ENCODE results near the gene RPL31.

The RPL31 gene

GRCh38 chr2:100971221-100971620, 30.9 kb upstream of the RPL31 start:
- TF ChIP-seq CSDC2 (CRISPR knock-in tag; IDR thresholded peaks at IDR 0.05): no peak
- no peak for TF ChIP-seq CREB5 (CRISPR knock-in tag; IDR thresholded peaks at IDR 0.05; ENCODE audit: low read depth)
- TF ChIP-seq GLIS3 (CRISPR knock-in tag; IDR thresholded peaks at IDR 0.05): no peak
- TF ChIP-seq RARB (CRISPR knock-in tag; IDR thresholded peaks at IDR 0.05): no peak
- TF ChIP-seq BACH2 (CRISPR knock-in tag; IDR thresholded peaks at IDR 0.05; ENCODE audit: borderline replicate concordance): no peak
- no peak for TF ChIP-seq SNAI2 (CRISPR knock-in tag; IDR thresholded peaks at IDR 0.05)
- TF ChIP-seq TSHZ2 (CRISPR knock-in tag; IDR thresholded peaks at IDR 0.05): no peak
- TF ChIP-seq PATZ1 (CRISPR knock-in tag; IDR thresholded peaks at IDR 0.05; ENCODE audit: borderline replicate concordance): no peak
- no peak for TF ChIP-seq OSR1 (CRISPR knock-in tag; IDR thresholded peaks at IDR 0.05)
- no peak for TF ChIP-seq CSRNP3 (CRISPR knock-in tag; IDR thresholded peaks at IDR 0.05)
- TF ChIP-seq ESRRG (CRISPR knock-in tag; IDR thresholded peaks at IDR 0.05): no peak
- no peak for TF ChIP-seq ZFP3 (CRISPR knock-in tag; IDR thresholded peaks at IDR 0.05)
- no peak for TF ChIP-seq ZFP30 (CRISPR knock-in tag; IDR thresholded peaks at IDR 0.05)
- TF ChIP-seq ZNF8 (CRISPR knock-in tag; IDR thresholded peaks at IDR 0.05): no peak
- TF ChIP-seq TOX (CRISPR knock-in tag; IDR thresholded peaks at IDR 0.05; ENCODE audit: borderline replicate concordance): no peak
- no peak for TF ChIP-seq TCF4 (CRISPR knock-in tag; IDR thresholded peaks at IDR 0.05; ENCODE audit: borderline replicate concordance)
- TF ChIP-seq POU6F1 (CRISPR knock-in tag; IDR thresholded peaks at IDR 0.05; ENCODE audit: borderline replicate concordance, low read depth): no peak
- TF ChIP-seq ZNF70 (CRISPR knock-in tag; IDR thresholded peaks at IDR 0.05): no peak
- no peak for TF ChIP-seq ZNF565 (CRISPR knock-in tag; conservative IDR thresholded peaks at IDR 0.05; ENCODE audit: low read depth)
- ATAC-seq: no peak

GRCh38 chr2:100972452-100972851, 29.6 kb upstream of the RPL31 start:
- TF ChIP-seq PPARA (CRISPR knock-in tag; IDR thresholded peaks at IDR 0.05; ENCODE audit: borderline replicate concordance) (no peak), POU6F1 (CRISPR knock-in tag; IDR thresholded peaks at IDR 0.05; ENCODE audit: borderline replicate concordance, low read depth) (no peak), ARNTL (CRISPR knock-in tag; IDR thresholded peaks at IDR 0.05; ENCODE audit: borderline replicate concordance, low read depth) (no peak), ZNF565 (CRISPR knock-in tag; conservative IDR thresholded peaks at IDR 0.05; ENCODE audit: low read depth) (no peak), SNAI2 (CRISPR knock-in tag; IDR thresholded peaks at IDR 0.05) (no peak), TOX (CRISPR knock-in tag; IDR thresholded peaks at IDR 0.05; ENCODE audit: borderline replicate concordance) (no peak)
- ATAC-seq: no peak

Data from SK-N-SH treated with all-trans-retinoic acid at 6 μM for 48 hours (cell line).